Measurements from ENCODE around the gene SCAPER.

DNA sequence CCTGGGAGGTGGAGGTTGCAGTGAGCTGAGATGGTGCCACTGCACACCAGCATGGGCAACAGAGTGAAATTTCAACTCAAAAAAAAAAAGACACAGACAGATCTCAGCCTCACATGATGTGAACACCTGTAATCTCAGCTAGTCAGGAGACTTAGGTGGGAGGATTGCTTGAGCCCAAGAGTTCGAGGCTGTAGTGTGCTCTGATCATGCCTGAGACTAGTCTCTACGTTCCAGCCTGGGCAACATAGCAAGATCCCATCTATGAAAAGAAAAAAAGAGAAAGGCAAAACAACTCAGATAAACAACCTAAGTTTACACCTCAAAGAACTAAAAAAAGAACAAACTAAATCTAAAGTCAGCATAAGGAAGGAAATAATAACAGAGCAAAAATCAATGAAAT is 11.0 kb downstream of the SCAPER start:
- TF ChIP-seq POLR2AphosphoS5 (IDR thresholded peaks at IDR 0.05) (no peak), POLR2A (IDR thresholded peaks at IDR 0.05) (no peak), EP300 (IDR thresholded peaks at IDR 0.05) (no peak)
- TF ChIP-seq, protein P1, sequence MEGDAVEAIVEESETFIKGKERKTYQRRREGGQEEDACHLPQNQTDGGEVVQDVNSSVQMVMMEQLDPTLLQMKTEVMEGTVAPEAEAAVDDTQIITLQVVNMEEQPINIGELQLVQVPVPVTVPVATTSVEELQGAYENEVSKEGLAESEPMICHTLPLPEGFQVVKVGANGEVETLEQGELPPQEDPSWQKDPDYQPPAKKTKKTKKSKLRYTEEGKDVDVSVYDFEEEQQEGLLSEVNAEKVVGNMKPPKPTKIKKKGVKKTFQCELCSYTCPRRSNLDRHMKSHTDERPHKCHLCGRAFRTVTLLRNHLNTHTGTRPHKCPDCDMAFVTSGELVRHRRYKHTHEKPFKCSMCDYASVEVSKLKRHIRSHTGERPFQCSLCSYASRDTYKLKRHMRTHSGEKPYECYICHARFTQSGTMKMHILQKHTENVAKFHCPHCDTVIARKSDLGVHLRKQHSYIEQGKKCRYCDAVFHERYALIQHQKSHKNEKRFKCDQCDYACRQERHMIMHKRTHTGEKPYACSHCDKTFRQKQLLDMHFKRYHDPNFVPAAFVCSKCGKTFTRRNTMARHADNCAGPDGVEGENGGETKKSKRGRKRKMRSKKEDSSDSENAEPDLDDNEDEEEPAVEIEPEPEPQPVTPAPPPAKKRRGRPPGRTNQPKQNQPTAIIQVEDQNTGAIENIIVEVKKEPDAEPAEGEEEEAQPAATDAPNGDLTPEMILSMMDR (IDR thresholded peaks at IDR 0.05): no peak

Data from upper lobe of left lung (tissue), 4 donors.